Measurements from ENCODE around the gene ALKBH2. TPM values are rescaled to one million over a fixed set of nuclear protein-coding genes. Genes with fewer than 3 reads are reported as not detected.

Gene ALKBH2
- total RNA-seq = 11.4 and 12.3 TPM in 2 replicates

GRCh38 chr12:109093022-109093918 is at the start of gene ALKBH2:
ALKBH2 (minus strand) TSS chr12:109093472; CDS start chr12:109092786, 686 bp downstream.

GRCh38 chr12:109115758-109116610 is 22.7 kb upstream of the ALKBH2 start, which contains the start of gene ACACB:
ACACB (plus strand) TSS chr12:109116587; CDS start chr12:109139406, 22,819 bp downstream.

GRCh38 chr12:109097435-109098182 is 4.3 kb upstream of the ALKBH2 start, which contains the start of gene UNG:
UNG (plus strand) TSS chr12:109097597; CDS start chr12:109097680, 83 bp downstream.

GRCh38 chr12:109052414-109053323 is 40.6 kb downstream of the ALKBH2 start, which contains the start of gene USP30:
USP30 (plus strand) TSS chr12:109052576; CDS start chr12:109052679, 103 bp downstream.

Other genes starting within 250 kb of the ALKBH2 start
- 17.2 and 17.5 TPM in 2 replicates for gene SSH1, start 235.9 kb downstream of the ALKBH2 start, total RNA-seq
- not detected in 2 replicates for gene DAO, start 213.4 kb downstream of the ALKBH2 start, total RNA-seq
- gene SVOP, start 72.4 kb downstream of the ALKBH2 start, total RNA-seq = not detected in 2 replicates
- 4.2 and 14.3 TPM in 2 replicates for gene USP30, start 40.9 kb downstream of the ALKBH2 start, total RNA-seq
- gene UNG, start 4.1 kb upstream of the ALKBH2 start, total RNA-seq = 8.4 and 9.9 TPM in 2 replicates
- gene ACACB, start 23.1 kb upstream of the ALKBH2 start, total RNA-seq = 0.90 and 0.97 TPM in 2 replicates
- gene FOXN4, start 215.8 kb upstream of the ALKBH2 start, total RNA-seq = not detected in 2 replicates